ENCODE results near the gene ABHD2.
A peak's percentile ranks its signal among the peaks of the same experiment; 100 is the strongest.
"Not testable (repeated sequence)": the region's sequence is repeated elsewhere in the genome, so short reads cannot be mapped to it uniquely, and the experiment has no call there.

ABHD2 gene

DNA sequence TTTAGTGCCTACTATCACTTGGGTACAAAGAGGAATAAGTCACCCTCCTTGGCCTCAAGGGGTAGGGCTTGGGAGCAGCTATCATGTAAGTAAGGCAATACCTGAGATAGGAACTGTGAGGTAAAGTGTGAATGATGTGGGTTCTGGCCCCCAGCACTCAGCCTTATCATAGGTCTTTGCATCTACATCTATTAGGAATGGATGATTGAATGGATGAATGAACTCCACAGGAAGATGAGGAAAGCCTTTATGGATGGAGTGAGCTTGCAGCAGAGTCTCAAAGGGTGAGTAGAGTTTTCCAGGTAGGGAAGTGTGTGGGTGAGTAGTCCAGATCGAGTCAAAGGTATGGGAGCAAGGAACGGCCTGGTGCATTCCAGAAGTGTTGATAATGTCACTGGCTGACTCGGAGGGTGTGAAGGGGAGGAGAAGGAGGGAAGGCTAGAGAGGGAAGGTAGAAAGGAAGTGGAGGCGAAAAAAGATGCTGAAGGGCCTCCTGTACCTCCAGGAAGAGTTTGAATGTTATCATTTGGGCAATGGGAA is 13.1 kb upstream of the ABHD2 start:
- H3K4me3 ChIP-seq (ENCODE audit: low read depth, low read length) = no peak overlapping the region

DNA sequence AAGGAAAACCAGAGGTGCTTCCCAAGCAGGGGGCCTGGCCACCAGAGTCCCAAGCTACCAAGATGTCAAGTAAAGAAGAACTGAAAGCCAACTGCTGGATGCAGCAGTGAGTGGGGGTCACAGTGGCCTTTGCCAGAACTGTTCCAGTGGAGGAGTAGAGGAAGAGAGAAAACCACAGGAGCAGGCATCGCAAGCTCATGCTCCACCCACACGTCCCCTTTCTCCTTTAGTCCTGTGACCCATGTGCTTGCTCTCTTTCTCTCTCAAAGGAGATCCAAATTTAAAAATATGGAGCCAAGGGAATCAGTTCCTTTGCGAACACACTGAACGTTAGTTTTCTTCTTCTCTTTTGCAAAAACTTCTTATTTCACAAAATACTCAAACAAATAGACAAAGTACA is 12.4 kb upstream of the ABHD2 start:
- H3K4me3 ChIP-seq (ENCODE audit: low read depth, low read length) = no peak overlapping the region

DNA sequence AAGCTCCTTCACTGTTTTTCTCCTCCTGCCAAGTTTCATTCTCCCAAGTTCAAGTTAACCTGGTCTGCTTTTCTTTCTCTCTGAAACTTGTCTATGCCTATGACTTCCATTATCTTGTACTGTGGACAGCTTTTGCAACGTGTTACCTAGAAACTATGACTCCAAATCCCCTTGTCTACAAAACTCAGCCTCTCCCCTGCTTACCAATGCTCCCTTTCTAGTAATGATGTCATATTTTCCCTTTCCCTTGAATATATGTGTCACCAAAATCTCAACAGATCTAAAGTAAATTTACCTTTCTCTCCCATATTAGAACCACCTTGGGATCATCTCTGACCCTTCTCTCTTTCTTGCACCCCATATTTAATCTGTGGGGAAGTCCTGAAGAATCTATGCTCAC is 10.5 kb upstream of the ABHD2 start:
- no peak overlapping the region for H3K4me3 ChIP-seq (ENCODE audit: low read depth, low read length)

DNA sequence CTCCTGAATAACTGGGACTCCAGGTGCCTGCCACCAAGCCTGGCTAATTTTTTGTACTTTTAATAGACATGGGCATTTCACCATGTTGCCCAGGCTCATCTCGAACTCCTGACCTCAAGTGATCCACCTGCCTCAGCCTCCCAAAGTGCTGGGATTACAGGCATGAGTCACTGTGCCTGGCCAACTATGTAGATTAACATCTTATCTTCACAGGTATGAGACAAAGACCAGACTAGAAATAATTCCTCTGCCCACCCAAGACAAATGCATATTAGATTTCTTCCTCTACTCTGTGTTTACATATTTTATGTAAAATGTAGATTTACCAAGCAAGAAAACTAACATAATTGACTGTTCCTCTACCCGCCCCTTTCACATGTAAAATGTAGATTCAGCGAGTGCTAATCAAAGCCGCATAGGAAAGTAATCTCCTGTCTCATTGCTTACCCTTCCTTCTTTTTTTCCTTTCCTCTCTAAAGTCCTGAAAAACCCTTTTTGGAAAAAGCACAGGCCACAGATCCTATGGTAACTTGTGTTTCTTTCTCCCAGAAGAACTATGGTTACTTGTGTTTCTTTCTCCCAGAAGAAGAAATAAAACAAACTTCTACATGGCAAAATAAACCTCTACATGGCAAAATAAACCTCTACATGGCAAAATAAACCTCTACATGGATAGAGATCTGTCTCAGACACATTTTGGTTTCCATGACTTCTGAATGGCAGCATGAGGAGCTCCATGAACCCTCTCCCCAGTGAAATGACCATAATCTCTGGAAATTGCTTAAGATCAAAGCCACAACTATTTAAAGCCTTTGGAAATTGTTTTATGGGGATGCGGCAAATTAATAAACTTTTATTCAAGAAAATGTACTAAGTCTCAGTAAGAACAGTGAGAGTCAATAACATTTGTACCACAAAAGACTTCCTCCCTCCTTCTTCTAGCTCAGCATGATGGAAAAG is 9.1 kb upstream of the ABHD2 start:
- no peak overlapping the region for H3K4me3 ChIP-seq (ENCODE audit: low read depth, low read length)

DNA sequence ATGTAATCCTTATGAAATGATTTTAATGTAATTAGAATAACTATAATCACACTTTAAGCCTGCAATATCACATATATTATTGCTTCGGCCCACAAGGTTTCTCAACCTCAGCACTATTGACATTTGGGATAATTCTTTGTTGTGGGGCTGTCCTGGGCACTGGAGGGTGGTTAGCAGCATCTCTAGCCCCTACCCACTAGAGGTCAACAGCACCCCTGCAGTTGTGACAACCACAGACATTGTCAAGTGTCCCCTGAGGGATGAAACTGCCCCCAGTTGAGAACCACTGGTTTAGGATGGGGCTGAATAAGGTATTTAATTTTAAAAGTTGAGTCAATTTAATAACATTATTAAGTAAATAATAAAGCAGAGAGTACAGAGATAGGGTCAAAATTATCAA is 6.4 kb upstream of the ABHD2 start:
- H3K4me3 ChIP-seq (ENCODE audit: low read depth, low read length) = no peak overlapping the region

DNA sequence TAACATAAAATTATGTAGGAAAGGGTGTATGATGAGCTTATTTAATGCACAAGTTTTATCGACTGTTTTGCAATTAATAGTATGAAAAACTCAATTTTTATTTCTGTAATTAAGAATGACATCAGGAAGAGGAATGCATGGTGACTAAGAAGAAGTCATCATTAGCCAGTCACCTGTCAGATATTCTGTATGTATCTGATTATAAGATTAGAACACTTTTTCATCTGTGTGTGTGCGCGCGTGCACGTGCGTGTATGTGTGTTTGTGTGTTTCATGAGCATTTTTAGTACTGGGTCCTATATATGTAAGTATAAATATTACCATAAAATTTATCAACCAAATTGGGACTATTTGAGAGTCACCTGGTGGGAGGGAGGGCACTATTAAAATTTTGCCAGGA is 5.0 kb upstream of the ABHD2 start:
- H3K4me3 ChIP-seq (ENCODE audit: low read depth, low read length) = no peak overlapping the region

DNA sequence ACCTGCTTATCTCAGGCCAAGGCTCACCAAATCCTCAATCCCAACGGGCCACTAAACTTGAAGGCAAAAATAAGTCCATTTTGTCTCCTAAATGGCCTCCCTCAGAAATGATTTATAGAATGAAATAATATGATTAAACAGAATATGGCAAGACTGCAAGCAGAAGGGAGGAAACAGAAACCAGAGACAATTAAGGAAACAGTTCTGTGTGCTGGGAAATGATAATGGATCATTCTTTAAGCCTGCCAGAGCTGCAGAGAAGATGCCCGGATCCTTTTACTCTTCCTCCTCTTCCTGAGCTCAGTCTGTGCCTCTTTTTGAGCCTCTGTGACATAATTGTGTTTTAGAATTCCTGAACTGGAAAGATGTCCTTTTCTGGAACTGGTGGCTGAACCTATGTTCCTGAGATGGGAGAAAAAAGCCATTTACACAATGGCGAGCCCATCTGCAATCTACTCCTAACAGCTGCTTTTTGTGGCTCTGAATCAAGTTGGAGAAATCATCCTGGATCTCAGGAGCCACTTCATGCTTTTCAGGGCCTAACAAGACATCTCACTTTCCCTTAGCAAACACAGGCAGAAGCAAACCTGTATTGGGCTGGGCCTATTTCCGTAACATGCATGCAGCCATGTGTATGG is 2.8 kb upstream of the ABHD2 start:
- H3K4me3 ChIP-seq (ENCODE audit: low read depth, low read length) = no peak overlapping the region

DNA sequence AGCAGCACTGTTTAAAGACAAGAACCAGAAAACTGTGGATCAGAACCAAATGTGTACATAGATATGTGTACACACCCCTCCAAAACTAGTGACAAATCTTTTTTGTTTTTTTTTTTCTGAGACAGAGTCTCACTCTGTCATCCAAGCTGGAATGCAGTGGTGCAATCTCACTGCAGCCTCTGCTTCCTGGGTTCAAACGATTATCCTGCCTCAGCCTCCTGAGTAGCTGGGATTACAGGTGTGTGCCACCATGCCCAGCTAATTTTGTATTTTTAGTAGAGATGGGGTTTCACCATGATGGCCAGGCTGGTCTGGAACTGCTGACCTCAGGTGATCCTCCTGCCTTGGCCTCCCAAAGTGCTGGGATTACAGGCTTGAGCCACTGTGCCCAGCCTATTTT is 2.3 kb upstream of the ABHD2 start:
- not testable (repeated sequence) for H3K4me3 ChIP-seq (ENCODE audit: low read depth, low read length)

DNA sequence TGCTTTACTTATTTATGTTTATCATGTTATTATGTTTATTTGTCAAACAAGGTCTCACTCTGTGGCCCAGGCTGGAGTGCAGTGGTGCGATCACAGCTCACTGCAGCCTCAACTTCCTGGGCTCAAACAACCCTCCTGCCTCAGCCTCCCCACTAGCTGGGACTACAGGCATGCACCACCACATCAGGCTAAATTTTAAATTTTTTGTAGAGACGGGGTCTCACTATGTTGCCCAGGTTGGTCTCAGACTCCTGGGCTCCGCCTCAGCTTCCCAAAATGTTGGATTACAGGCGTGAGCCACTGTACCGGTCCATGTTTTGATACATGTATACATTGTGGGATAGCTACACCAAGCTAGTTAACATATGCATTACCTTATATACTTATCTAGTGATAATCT is 1.9 kb upstream of the ABHD2 start:
- not testable (repeated sequence) for H3K4me3 ChIP-seq (ENCODE audit: low read depth, low read length)

DNA sequence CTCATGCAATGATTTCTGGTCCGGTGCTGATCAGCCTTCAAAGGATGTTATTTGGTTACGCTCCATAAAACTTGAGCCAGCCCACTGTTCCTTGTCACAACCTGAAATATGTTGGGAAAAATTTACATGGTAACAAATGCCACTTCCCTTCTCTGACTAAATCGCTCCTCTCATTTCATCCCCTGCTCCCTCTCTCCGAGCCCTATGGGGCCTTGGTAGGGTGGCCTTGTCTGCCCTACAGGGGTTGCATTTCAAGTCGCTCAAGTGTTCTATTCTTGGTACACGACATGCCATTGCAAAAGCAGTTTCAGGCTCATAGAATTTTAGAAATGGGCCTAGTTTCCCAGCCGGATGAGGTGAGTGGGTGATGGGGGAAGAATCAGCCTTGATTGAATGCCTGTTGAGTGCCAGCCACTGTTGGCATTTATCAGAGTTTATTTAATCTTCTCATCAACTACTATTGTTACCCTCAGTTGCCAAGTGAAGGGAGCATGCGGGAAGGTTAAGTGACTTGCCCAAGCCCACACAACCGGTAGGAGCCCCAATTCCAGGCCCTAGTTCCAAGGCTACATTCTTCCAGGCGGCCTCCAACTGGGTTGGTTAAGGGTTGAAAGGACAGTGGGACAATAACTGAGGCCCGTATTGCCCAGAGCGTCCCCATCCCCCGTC is 961 bp upstream of the ABHD2 start:
- peak overlapping the region; percentile 36 for H3K4me3 ChIP-seq (ENCODE audit: low read depth, low read length)

DNA sequence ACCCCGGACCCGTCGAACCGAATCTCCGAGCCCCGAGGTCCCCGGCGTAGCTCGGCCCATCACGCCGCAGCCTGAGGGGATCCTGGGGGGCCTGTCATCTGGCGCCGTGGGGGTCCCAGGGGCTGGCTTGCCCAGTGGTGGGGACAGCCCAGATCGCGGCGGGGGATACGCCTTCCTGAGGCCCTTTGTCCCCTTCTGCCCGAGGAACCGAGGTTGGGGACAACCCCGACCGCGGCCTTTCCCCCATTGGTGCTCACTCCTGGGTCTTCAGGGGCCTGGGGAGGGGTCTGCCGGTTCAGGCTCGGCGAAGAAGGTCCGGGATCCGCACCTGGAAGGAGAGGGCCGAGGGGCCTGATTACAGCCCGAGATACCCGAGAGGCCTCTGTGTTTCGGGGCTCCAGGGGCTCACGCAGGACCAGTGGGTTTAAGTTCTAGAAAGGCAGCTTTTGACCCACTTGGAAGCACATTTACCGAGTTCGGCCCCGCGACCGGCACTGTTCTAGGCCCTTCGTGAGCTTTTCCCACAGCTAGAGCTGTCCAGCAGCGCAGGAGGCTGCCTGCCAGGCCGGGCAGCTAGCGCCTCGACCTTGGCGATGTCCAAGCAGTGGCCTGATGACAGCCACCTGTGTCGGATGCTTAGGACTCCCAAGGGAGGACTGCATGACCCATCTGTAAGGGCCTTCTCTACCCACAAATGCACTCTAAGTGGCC is 504 bp downstream of the ABHD2 start:
- H3K4me3 ChIP-seq (ENCODE audit: low read depth, low read length) = peak overlapping the region; percentile 80

DNA sequence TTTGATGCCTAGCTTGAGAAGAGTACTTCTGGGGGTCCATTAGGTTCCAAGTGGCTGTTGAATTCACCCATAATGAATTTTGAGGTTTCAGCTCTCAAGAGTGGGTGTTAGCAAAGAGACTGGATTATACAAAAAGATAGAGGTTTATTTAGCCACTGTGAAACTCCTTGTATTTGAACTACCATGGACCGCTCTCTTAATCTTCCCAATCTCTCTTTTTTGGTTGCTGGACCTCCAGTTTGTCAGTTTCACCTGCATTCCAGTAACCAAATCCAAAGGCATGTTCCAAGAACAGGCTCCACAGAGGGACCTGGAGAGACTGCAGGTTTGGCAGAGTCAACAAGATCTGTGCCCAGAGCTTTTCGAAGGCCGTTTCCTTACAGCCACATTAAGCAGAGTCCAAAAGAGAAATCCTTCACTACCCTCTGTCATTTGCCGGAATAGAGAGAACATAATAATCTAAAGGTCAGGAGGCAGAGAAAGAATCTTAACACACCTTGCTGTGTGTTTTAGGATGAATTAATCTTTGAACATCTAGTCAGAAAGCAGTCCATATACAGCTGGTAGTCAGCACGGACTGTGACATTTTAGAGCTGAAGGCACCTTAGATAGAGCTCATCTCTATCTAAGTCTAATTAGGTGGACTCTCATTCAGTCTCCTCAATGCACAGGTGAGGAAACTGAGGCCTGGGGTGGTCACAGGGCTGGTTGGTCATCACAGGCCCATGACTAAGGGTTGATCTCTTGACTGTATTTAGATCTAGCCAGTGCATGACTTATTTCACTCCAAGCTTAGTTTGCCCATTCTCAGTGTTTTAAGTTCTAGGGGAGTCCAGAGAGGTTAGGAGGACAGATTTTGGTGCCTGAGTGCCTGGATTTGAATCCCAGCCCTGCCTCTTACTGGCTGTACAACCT is 1.3 kb downstream of the ABHD2 start:
- no peak overlapping the region for H3K4me3 ChIP-seq (ENCODE audit: low read depth, low read length)

DNA sequence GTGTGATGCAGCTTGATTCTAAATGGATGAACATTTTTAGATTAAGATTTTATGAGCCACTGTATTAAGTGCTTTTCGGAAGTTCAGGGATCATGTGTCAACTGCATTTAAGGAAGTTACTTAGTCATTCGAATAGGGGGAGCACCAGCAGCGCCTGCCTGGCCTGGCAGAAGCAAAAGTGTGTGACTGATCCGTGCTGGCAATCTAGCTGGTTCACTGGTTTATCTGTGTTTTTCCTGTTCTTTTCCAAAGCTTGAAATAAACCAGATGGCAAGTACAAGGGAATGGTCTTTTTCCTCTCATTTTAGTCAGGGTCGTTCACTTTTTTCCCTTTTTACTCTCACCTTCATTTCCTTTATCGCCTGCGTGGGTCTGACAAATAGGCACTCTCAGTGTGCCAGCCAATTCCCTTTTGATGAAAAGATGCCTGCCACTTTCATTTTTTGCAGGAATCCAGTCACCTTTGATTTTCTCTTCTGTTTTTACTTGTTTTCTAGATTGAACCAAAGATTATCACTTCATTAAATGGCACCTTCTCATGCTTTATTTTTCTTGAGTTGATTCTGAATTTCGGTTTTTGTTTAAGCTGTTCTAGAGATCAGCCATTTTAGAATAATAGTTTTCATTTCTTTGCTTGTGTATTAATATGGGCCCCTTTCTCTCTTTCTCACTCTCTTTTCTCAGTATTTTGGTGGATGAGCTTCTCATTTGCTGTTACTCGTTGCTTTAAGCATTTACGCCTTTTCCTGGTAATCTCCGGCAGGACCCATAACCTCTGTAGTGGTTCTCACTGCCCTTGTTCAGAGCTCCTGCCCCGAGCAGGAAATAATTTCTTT is 2.8 kb downstream of the ABHD2 start:
- no peak overlapping the region for H3K4me3 ChIP-seq (ENCODE audit: low read depth, low read length)

DNA sequence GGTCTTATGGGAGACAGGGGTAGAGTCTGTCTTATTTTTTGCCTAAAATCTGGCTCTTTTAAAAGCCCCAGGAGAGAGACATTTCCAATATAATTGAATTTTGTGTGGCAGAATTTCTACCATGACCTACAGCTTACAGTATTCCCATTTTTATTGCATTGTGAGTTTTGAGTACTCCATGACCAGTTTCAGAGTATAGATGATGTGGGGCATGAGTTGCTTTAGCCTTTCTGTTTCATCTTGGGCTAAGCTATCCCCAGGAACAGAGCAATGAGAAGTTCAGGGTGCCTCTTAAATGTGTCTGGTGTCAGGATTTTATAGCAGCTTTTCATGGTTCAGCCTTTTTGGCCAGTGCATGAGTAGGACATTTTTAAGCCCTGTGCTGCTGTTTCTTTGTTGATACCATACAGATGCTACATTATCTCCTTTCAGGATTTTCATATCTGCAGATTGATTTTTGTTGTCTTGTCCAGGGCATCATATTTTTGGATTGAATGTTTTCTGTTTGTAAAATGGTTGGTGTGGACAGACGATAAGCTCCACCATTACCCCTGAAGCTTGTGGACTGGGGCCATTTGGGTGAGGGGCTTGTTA is 3.5 kb downstream of the ABHD2 start:
- no peak overlapping the region for H3K4me3 ChIP-seq (ENCODE audit: low read depth, low read length)

DNA sequence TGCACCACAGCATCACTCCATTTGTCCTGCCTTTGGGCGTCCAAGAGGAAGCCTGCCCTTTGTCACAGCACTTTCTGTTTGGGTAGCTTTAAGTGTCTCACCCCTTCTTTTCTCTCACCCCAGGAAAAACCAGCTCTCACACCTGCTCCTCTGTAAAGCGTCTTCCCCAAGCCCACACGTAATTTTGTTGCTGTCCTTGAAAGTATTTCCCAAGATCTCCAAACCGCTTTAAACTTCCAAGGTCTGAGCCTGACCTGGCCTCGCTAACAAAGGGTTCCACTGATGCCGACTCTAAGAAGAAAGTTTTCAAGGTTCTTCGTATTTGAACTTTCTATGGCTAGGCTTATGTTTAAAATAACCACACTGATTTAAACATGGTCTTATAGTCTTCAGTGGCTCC is 5.3 kb downstream of the ABHD2 start:
- H3K4me3 ChIP-seq (ENCODE audit: low read depth, low read length) = no peak overlapping the region

DNA sequence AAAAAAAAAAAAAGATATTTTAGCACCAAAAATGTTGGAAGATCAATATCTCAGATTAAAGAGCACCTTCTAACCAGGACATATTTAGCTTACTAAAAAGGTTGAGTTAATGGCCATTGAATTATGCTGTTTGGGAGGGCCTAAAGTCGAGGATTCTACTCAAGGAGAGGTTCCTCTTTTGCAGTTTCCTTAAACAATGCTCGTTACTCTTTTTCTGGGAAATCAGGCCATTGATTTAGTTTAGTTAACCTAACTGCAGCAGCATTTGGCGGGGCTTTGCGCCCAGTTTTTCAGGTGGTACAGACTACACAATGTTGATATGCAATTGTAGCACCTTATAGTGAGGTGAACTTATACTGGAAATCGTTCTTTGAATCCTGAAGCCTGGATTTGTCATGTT is 6.8 kb downstream of the ABHD2 start:
- no peak overlapping the region for H3K4me3 ChIP-seq (ENCODE audit: low read depth, low read length)

DNA sequence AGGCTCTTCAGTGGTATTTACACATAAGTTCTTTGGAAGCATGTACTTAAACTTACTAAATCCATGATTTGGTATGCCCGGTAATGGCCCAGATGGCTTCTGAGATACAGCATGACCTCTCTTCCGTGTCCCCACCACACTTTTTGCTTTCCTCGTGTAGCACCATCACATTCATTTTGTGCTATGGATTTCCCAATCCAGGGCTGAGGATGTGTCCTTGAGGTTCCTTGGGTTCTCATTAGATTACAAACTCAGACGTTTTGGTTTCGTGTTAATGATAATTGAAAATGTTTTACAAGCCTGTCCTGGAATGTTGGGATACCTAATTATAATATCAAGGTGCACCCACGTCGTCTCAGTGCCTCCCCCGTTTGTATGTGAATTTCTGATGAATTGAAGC is 7.3 kb downstream of the ABHD2 start:
- no peak overlapping the region for H3K4me3 ChIP-seq (ENCODE audit: low read depth, low read length)

DNA sequence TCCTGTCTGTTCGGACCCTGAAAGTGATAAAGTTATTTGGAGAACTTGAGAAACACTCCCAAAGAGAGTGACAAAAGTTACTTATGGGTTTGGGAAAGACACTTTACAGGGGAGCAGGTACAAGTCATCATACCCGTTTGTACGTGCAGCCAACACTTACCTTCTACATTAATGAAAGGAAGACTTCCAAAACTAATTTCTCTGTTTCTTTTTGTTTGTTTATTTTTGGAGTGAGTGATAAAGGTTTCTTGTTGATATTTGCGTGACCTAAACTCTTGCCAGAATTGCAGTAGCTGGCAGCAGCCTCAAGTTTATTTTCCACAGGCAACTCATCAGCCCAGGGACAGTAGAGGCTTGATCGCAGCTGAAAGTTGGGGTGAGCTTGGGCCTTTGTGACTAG is 8.4 kb downstream of the ABHD2 start:
- H3K4me3 ChIP-seq (ENCODE audit: low read depth, low read length) = no peak overlapping the region

DNA sequence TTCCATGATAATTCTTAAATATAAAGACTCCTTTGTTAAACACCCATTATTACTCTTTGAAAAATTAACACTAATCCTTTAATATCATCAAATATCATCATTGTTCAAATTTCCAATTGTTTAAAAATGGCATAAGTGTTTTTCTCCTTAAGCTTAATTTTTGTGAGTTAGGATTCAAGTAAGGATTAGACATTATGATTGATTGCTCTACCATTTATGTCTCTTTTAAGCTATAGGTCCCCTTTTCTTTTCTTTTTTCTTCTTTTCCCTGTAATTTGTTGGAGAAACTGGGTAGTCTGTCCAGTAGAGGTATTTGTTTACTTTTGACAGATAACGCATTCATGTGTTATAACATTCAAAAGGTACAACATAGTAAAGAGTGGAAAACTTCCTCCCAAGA is 9.1 kb downstream of the ABHD2 start:
- H3K4me3 ChIP-seq (ENCODE audit: low read depth, low read length) = no peak overlapping the region

Data from iPS-11a (cell line).